Epithelial cell of proximal tubule (primary cell): ENCODE data around the gene COL6A2. TPM values are rescaled to one million over a fixed set of nuclear protein-coding genes. Genes with fewer than 3 reads are reported as not detected.

Experiments used
- DNase-seq: peaks from one replicate; pipeline ENCODE4 v3.0.0-alpha.2; 2011; ENCODE audit warnings: low read depth
- H3K4me3 ChIP-seq: 2 replicates; pipeline ENCODE4 v1.5.1; 2011; ENCODE audit warnings: low read depth, mild to moderate bottlenecking, low read length
- CTCF ChIP-seq: conservative IDR thresholded peaks from 2 replicates; pipeline ENCODE4 v1.5.1; 2012; ENCODE audit warnings: low read depth, mild to moderate bottlenecking, low read length
- total RNA-seq: library from RNA; depleted of rRNA; stranded (reverse); fragments of >200 nt; gene quantifications from 2 replicates; pipeline ENCODE4 v1.2.3, GENCODE V29; 2015

The COL6A2 gene
- total RNA-seq, 1 donor from 2014 or later = 138 TPM

- DNase-seq = no peak
- no peak for TF ChIP-seq CTCF
- H3K4me3 ChIP-seq = no peak overlapping the region
These were observed 45.9 kb upstream of the COL6A2 start for GRCh38 chr21:46051821-46052675.

- H3K4me3 ChIP-seq = no peak overlapping the region
- TF ChIP-seq CTCF = no peak
- DNase-seq = no peak
These were observed 44.9 kb upstream of the COL6A2 start for GRCh38 chr21:46052703-46053651.

GRCh38 chr21:46054031-46054430 is 43.9 kb upstream of the COL6A2 start:
- H3K4me3 ChIP-seq = no peak overlapping the region
- TF ChIP-seq CTCF = no peak
- DNase-seq = no peak

- no peak for DNase-seq
- no peak overlapping the region for H3K4me3 ChIP-seq
These were observed 43.4 kb upstream of the COL6A2 start for GRCh38 chr21:46054451-46054881.

GRCh38 chr21:46055863-46056281 is 42.0 kb upstream of the COL6A2 start:
- H3K4me3 ChIP-seq = no peak overlapping the region
- no peak for DNase-seq
- TF ChIP-seq CTCF = no peak

More at GRCh38 chr21:46054451-46054881, 43.4 kb upstream of the COL6A2 start:
- TF ChIP-seq CTCF = no peak

GRCh38 chr21:46056450-46056903 is 41.4 kb upstream of the COL6A2 start:
- H3K4me3 ChIP-seq = no peak overlapping the region
- no peak for DNase-seq
- TF ChIP-seq CTCF = no peak
